ENCODE measurements around the gene AKNAD1. TPM values are rescaled to one million over a fixed set of nuclear protein-coding genes. Genes with fewer than 3 reads are reported as not detected.

AKNAD1 gene
- polyA plus RNA-seq, 3 donors, result not detected

DNA sequence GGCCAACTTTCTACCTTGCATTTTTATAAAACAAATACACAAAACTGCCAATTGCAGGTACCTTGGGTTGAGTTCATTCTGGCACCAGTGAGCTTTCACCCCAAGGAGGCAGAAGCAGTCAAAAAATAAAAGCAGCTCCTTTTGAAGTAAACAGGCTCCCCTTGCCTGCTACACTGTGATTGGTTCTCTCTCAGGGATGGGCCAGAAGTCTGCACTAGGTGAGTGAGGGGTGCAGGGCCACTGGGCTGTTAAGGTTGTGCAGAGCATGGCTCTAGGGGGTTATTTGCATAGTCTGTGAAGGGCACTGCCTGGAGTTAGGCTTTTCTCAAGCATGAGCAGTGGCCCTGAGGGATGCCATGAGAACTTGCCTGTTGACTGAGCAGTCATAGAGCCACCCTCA, 39.1 kb downstream of the AKNAD1 start:
- Histone ChIP-seq H4K20me1 (ENCODE audit: insufficient read depth, low read length) (no peaks in the 10 kb centered on the region), H3K27me3 (ENCODE audit: control insufficient read depth in 2 of 2, insufficient read depth in 2 of 2, low read length in 2 of 2) (no peaks in the 10 kb centered on the region), H3K36me3 (replicated peaks in 1 of 2; ENCODE audit: control insufficient read depth in 1 of 2, insufficient read depth in 2 of 2, low read length in 2 of 2) (no peaks in the 10 kb centered on the region), H3K4me1 (ENCODE audit: control insufficient read depth in 1 of 2, insufficient read depth in 2 of 2, low read length in 2 of 2) (no peaks in the 10 kb centered on the region), H3K4me3 (replicated peaks in 1 of 3; ENCODE audit: low read depth in 2 of 3, low read length in 3 of 3) (no peak overlapping the region), H2AFZ (ENCODE audit: insufficient read depth, low read depth, low read length, poor library complexity, severe bottlenecking) (no peak overlapping the region), H3K4me2 (replicated peaks; ENCODE audit: extremely low read depth, low read length, poor library complexity, severe bottlenecking) (no peak overlapping the region), H3K27ac (ENCODE audit: low read depth in 1 of 2, low read length in 2 of 2) (no peak overlapping the region), H3K9me3 (replicated peaks in 1 of 2; ENCODE audit: control insufficient read depth in 1 of 2, insufficient read depth in 1 of 2, low read length in 2 of 2) (no peaks in the 10 kb centered on the region), H3K9ac (ENCODE audit: insufficient read depth, low read length, poor library complexity, severe bottlenecking) (no peak overlapping the region), H3K79me2 (ENCODE audit: insufficient read depth, low read length) (no peaks in the 10 kb centered on the region)
- H3K36me3 Mint-ChIP-seq, result no peaks in the 10 kb centered on the region
- no peaks in the 10 kb centered on the region for H3K9me3 Mint-ChIP-seq
- H3K4me1 Mint-ChIP-seq, result peaks cover 4% of the 10 kb centered on the region
- TF ChIP-seq, protein P1, sequence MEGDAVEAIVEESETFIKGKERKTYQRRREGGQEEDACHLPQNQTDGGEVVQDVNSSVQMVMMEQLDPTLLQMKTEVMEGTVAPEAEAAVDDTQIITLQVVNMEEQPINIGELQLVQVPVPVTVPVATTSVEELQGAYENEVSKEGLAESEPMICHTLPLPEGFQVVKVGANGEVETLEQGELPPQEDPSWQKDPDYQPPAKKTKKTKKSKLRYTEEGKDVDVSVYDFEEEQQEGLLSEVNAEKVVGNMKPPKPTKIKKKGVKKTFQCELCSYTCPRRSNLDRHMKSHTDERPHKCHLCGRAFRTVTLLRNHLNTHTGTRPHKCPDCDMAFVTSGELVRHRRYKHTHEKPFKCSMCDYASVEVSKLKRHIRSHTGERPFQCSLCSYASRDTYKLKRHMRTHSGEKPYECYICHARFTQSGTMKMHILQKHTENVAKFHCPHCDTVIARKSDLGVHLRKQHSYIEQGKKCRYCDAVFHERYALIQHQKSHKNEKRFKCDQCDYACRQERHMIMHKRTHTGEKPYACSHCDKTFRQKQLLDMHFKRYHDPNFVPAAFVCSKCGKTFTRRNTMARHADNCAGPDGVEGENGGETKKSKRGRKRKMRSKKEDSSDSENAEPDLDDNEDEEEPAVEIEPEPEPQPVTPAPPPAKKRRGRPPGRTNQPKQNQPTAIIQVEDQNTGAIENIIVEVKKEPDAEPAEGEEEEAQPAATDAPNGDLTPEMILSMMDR (IDR thresholded peaks at IDR 0.05), result no peak
- H3K27ac Mint-ChIP-seq, result no peak overlapping the region
- no peak overlapping the region for H3K4me3 Mint-ChIP-seq
- H3K27me3 Mint-ChIP-seq (ENCODE audit: low read depth in 3 of 3), result peaks cover 0 to 7% (median 0%) of the 10 kb centered on the region in 3 donors
- intact Hi-C loops (cut with micrococcal nuclease), result no loop called here
- no peak for DNase-seq

DNA sequence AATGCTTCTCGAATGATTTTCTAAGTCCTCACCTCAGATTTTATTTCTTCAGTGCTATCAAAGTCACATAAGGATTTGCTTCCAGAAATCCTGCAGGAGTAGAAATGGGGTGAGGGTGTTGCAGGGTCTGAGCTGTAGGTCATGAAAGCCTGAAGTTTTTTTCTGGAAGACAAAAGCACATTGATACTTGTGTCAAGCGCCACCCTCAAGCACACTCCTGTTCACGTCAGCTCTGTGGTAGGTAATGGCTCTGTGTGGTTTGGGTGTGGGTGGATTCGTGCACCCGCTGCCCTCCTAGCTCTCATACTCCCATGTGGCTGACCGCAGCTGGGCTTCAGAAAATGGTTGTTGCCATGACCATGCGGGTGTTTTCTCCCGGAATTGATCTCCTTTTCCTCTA, 39.9 kb downstream of the AKNAD1 start:
- H3K4me1 Mint-ChIP-seq, result peaks cover 4% of the 10 kb centered on the region
- Histone ChIP-seq H3K4me1 (ENCODE audit: control insufficient read depth in 1 of 2, insufficient read depth in 2 of 2, low read length in 2 of 2) (no peaks in the 10 kb centered on the region), H3K36me3 (replicated peaks in 1 of 2; ENCODE audit: control insufficient read depth in 1 of 2, insufficient read depth in 2 of 2, low read length in 2 of 2) (peaks cover 5% of the 10 kb centered on the region in 2 donors), H3K9ac (ENCODE audit: insufficient read depth, low read length, poor library complexity, severe bottlenecking) (no peak overlapping the region), H2AFZ (ENCODE audit: insufficient read depth, low read depth, low read length, poor library complexity, severe bottlenecking) (no peak overlapping the region), H3K79me2 (ENCODE audit: insufficient read depth, low read length) (no peaks in the 10 kb centered on the region), H3K27ac (ENCODE audit: low read depth in 1 of 2, low read length in 2 of 2) (no peak overlapping the region), H3K9me3 (replicated peaks in 1 of 2; ENCODE audit: control insufficient read depth in 1 of 2, insufficient read depth in 1 of 2, low read length in 2 of 2) (no peaks in the 10 kb centered on the region), H4K20me1 (ENCODE audit: insufficient read depth, low read length) (no peaks in the 10 kb centered on the region), H3K4me3 (replicated peaks in 1 of 3; ENCODE audit: low read depth in 2 of 3, low read length in 3 of 3) (no peak overlapping the region), H3K4me2 (replicated peaks; ENCODE audit: extremely low read depth, low read length, poor library complexity, severe bottlenecking) (no peak overlapping the region), H3K27me3 (ENCODE audit: control insufficient read depth in 2 of 2, insufficient read depth in 2 of 2, low read length in 2 of 2) (no peaks in the 10 kb centered on the region)
- H3K27me3 Mint-ChIP-seq (ENCODE audit: low read depth in 3 of 3), result peaks cover 0 to 5% (median 0%) of the 10 kb centered on the region in 3 donors
- no peak overlapping the region for H3K4me3 Mint-ChIP-seq
- TF ChIP-seq, protein P1 (IDR thresholded peaks at IDR 0.05), result no peak
- no peak for DNase-seq
- intact Hi-C loops (cut with micrococcal nuclease), result no loop called here
- peaks cover 0 to 2% of the 10 kb centered on the region in 2 donors for H3K36me3 Mint-ChIP-seq
- H3K9me3 Mint-ChIP-seq, result no peaks in the 10 kb centered on the region
- WGBS (ENCODE audit: insufficient coverage), result no CpG with 5 or more reads among the region's 8 CpGs
- no peak overlapping the region for H3K27ac Mint-ChIP-seq
